ENCODE results near the gene OR52R1. TPM values are rescaled to one million over a fixed set of nuclear protein-coding genes. Genes with fewer than 3 reads are reported as not detected.

OR52R1 gene
- not detected for polyA plus RNA-seq
- long read RNA-seq, donor 1, result 0 reads
- long read RNA-seq, donor 2, result 0 reads
- long read RNA-seq, donor 3, result 0 reads
- long read RNA-seq, donor 4, result 0 reads
- long read RNA-seq, donor 5, result 0 reads
- long read RNA-seq, donor 6, result 0 reads
- long read RNA-seq, donor 7, result 0 reads
- long read RNA-seq, donor 8, result 0 reads
- long read RNA-seq, donor 9, result 0 reads
- long read RNA-seq, donor 10, result 0 reads
- long read RNA-seq, donor 11, result 0 reads

DNA sequence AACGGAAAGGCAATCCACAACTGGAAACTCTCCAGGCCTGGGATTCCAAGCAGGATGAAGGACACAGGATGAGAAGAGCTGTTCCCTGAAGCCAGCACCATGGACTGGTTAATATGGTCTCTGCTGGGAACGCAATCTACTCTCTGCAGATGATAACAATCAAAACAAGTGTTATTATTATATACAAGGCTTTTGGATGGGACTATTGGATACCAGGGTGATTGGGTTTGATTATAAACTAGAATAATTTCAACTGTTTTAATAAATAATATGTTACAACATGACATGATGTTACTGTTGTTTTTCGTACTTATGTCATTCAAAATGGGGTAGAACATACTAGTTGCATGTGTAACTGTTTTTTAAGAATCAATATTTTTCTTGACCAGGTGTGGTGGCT is at the start of gene OR52R1:
TSS of gene OR52R1 (minus strand) at position 101 of the 400 bp plus-strand sequence. CDS start at position 101, 0 bp downstream.
- no peak within 1 kb of the TSS for H3K4me3 ChIP-seq (ENCODE audit: low read length)
- H3K27me3 ChIP-seq (ENCODE audit: control insufficient read depth, insufficient read depth, low read length), result no peaks in the 10 kb centered on the region
- WGBS (ENCODE audit: insufficient coverage, low lambda C conversion rate), result no CpG with 5 or more reads among the region's 3 CpGs
- no peak for DNase-seq
- H3K27ac ChIP-seq (ENCODE audit: low read length), result no peak within 1 kb of the TSS
- no peaks in the 10 kb centered on the region for H3K9me3 ChIP-seq (ENCODE audit: control insufficient read depth, low read depth, low read length)
- H3K4me1 ChIP-seq (ENCODE audit: control insufficient read depth, insufficient read depth, low read length), result no peaks in the 10 kb centered on the region
- H3K36me3 ChIP-seq (ENCODE audit: control insufficient read depth, insufficient read depth, low read length), result no peaks in the 10 kb centered on the region

DNA sequence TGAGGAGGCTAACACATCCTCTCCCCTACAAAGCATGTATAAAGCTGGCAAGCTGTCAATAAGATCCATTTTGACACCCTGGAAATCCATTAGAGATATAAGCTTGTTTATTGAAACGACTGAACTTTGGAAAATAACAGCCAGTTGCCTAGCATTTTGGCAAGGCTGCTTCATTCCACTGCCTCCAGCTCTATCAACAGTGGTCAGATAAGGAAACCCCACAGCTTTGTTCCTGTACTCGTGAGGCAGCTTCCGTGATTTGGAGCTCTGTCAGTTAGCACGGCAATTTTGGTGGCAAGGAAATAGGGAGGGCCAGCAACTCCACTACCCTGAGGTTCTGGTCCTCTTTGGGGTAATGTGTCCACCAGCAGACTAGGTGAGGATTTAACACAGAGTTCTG is 46.9 kb upstream of the OR52R1 start:
- DNase-seq, result no peak
- Histone ChIP-seq H3K36me3 (ENCODE audit: control insufficient read depth, insufficient read depth, low read length) (no peaks in the 10 kb centered on the region), H3K4me1 (ENCODE audit: control insufficient read depth, insufficient read depth, low read length) (no peaks in the 10 kb centered on the region), H3K27ac (ENCODE audit: low read length) (no peak overlapping the region), H3K9me3 (ENCODE audit: control insufficient read depth, low read depth, low read length) (no peaks in the 10 kb centered on the region), H3K4me3 (ENCODE audit: low read length) (no peak overlapping the region), H3K27me3 (ENCODE audit: control insufficient read depth, insufficient read depth, low read length) (no peaks in the 10 kb centered on the region)
- WGBS (ENCODE audit: insufficient coverage, low lambda C conversion rate), result no CpG with 5 or more reads among the region's 4 CpGs

DNA sequence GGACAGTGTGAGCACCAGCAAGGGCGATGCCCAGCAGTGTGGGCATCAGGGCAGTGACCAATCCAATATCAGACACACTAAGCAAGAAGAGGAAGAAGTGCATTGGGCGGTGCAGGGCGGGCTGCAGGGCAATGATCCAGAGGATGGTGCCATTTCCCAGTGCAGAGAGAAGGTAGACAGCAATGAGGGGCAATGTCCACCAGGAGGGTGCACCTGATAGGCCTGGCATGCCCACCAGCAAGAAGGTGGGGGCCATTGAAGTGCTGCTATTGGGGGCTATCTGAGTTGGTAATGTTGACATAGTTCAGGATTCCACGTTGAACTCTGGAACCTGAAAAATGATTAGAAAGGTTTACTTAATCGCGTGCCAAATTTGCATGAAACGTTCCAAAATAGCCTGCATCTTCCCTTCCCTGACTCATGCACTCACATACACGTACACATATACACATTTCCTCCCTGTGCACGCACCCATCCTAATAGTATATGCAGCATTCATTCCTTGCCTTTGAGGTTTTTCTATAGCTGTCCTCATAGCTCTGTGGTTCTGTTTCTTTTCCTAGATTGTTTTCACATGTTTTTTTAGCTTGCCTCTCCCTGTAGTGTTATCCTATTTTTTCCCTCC is 44.8 kb upstream of the OR52R1 start, which contains the start of gene OR51S1:
TSS of gene OR51S1 (minus strand) at position 301 of the 625 bp plus-strand sequence. CDS start at position 301, 0 bp downstream.
- Histone ChIP-seq H3K4me3 (ENCODE audit: low read length) (no peak within 1 kb of the TSS), H3K4me1 (ENCODE audit: control insufficient read depth, insufficient read depth, low read length) (no peaks in the 10 kb centered on the region), H3K9me3 (ENCODE audit: control insufficient read depth, low read depth, low read length) (no peaks in the 10 kb centered on the region), H3K27ac (ENCODE audit: low read length) (no peak within 1 kb of the TSS), H3K36me3 (ENCODE audit: control insufficient read depth, insufficient read depth, low read length) (no peaks in the 10 kb centered on the region), H3K27me3 (ENCODE audit: control insufficient read depth, insufficient read depth, low read length) (no peaks in the 10 kb centered on the region)
- 60% methylated on average over 5 of the region's 9 CpGs for WGBS (ENCODE audit: insufficient coverage, low lambda C conversion rate)
- no peak for DNase-seq

DNA sequence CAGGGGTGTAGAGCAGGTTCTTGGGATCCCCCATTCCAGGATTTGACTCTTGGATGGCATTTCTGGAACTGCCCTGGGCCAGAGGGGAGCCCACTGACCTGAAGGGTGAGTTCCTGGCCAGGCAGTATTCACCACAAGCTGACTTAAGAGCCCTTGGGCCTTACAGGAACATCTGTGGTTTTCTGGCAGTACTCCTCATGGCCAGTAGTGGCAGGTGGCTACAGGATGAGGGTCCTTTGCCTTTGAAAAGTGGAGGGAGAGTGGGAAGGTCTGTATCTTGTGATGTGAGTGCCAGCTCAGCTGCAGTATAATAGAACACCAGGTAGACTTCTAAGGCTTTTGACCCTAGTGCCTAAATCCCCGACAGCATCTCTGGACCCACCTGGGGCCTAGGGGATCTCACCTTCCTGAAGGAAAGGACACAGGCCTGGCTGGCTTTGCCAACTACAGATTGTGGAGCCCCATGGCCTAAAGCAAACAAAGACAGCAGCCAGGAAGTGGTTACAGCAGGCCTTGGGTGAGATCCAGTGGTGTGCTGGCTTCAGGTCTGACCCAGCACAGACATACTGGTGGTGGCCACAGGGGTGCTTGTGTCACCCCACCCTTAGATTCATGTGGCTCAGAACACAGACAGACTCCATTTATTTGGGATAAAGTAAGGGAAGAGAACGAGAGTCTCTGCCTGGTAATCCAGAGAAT is 35.8 kb upstream of the OR52R1 start:
- no CpG with 5 or more reads among the region's 2 CpGs for WGBS (ENCODE audit: insufficient coverage, low lambda C conversion rate)
- H3K4me3 ChIP-seq (ENCODE audit: low read length), result no peak overlapping the region

DNA sequence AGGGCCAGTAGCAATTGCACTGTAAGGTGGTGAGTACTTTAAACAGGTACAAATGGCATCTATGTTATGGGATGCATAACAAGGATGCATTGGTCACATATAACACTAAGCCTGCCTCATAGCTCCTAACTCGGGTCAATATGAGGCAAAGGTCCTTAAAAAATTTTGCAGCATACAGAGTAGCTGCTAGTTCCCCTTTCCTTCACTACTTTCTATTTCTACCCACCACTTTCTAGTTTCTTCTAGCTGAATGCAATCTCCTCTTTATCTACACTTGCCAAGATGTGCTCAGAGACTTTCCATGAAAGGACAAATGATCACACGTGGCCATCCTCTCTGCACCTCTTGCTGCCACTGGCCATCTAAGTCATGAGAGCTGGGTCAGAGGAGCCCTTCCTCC is 26.7 kb upstream of the OR52R1 start:
- no peaks in the 10 kb centered on the region for H3K4me1 ChIP-seq (ENCODE audit: control insufficient read depth, insufficient read depth, low read length)
- WGBS (ENCODE audit: insufficient coverage, low lambda C conversion rate), result no CpG with 5 or more reads among the region's 2 CpGs
- H3K36me3 ChIP-seq (ENCODE audit: control insufficient read depth, insufficient read depth, low read length), result no peaks in the 10 kb centered on the region
- H3K27ac ChIP-seq (ENCODE audit: low read length), result no peak overlapping the region
- H3K9me3 ChIP-seq (ENCODE audit: control insufficient read depth, low read depth, low read length), result no peaks in the 10 kb centered on the region
- no peak overlapping the region for H3K4me3 ChIP-seq (ENCODE audit: low read length)
- DNase-seq, result no peak
- no peaks in the 10 kb centered on the region for H3K27me3 ChIP-seq (ENCODE audit: control insufficient read depth, insufficient read depth, low read length)

More for the DNA sequence above, 35.8 kb upstream of the OR52R1 start:
- no peak for DNase-seq
- Histone ChIP-seq H3K4me1 (ENCODE audit: control insufficient read depth, insufficient read depth, low read length) (no peaks in the 10 kb centered on the region), H3K9me3 (ENCODE audit: control insufficient read depth, low read depth, low read length) (no peaks in the 10 kb centered on the region), H3K27ac (ENCODE audit: low read length) (no peak overlapping the region), H3K36me3 (ENCODE audit: control insufficient read depth, insufficient read depth, low read length) (no peaks in the 10 kb centered on the region), H3K27me3 (ENCODE audit: control insufficient read depth, insufficient read depth, low read length) (no peaks in the 10 kb centered on the region)

DNA sequence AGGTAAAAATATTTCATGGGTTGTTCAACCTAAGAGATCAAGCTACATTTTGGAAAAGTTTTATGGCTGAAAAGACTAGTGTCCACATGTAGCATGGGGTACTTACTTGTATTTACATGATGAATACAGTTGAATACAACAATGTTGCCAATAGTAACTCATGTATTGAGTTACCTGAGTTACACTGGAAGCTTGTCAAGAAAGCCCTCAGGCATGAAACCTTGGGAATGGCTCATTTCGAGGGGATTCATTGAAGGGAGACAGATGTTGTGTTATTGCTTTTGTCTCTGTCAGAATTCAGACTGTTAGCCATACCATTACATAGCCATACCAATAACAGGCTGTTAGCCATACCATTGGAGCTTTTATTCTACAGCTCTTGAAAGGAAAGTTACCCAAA is 26.2 kb upstream of the OR52R1 start:
- Histone ChIP-seq H3K36me3 (ENCODE audit: control insufficient read depth, insufficient read depth, low read length) (no peaks in the 10 kb centered on the region), H3K9me3 (ENCODE audit: control insufficient read depth, low read depth, low read length) (no peaks in the 10 kb centered on the region), H3K4me3 (ENCODE audit: low read length) (no peak overlapping the region), H3K27me3 (ENCODE audit: control insufficient read depth, insufficient read depth, low read length) (no peaks in the 10 kb centered on the region), H3K27ac (ENCODE audit: low read length) (no peak overlapping the region), H3K4me1 (ENCODE audit: control insufficient read depth, insufficient read depth, low read length) (no peaks in the 10 kb centered on the region)
- no CpG with 5 or more reads among the region's 1 CpG for WGBS (ENCODE audit: insufficient coverage, low lambda C conversion rate)
- no peak for DNase-seq

DNA sequence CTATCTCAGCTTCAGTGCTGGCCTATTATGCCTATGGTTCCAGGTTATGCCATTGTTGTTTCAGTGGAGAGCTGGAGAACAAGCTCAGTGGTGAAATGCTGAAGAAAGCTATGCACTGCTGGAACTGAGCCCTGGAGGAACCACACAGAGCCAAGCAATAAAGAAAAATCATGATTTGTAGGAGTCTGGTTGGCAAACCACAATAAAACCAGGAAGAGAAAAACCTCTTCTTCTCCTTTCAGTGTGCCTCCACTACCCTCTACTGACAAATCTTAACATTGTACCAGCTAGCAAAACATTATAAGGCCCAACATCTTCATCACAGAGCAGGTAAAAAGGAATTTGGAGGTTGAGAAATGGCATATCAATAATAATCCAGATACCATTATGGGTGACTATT is 22.2 kb upstream of the OR52R1 start:
- Histone ChIP-seq H3K27me3 (ENCODE audit: control insufficient read depth, insufficient read depth, low read length) (no peaks in the 10 kb centered on the region), H3K9me3 (ENCODE audit: control insufficient read depth, low read depth, low read length) (no peaks in the 10 kb centered on the region)
- no peak for DNase-seq

DNA sequence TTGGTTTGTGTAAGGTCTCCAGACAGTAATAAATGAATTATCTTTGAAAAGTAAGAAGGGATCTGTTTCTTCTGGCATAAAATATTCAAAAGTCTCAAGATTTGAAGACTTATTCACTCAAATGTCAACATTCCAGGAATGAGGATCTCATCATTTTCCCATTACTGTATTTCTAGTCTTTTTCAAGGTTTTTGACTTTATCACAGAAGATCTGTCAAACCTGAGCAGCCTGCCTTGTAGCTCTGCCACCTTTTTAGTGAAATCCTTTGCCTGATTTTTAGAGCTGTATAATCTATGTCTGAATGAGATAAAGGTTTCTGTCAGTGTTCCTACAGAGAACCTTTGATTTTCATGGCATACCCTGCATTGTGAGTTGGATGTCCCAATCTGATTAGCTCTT is 21.0 kb upstream of the OR52R1 start:
- Histone ChIP-seq H3K4me3 (ENCODE audit: low read length) (no peak overlapping the region), H3K36me3 (ENCODE audit: control insufficient read depth, insufficient read depth, low read length) (no peaks in the 10 kb centered on the region), H3K27ac (ENCODE audit: low read length) (no peak overlapping the region), H3K9me3 (ENCODE audit: control insufficient read depth, low read depth, low read length) (no peaks in the 10 kb centered on the region), H3K27me3 (ENCODE audit: control insufficient read depth, insufficient read depth, low read length) (no peaks in the 10 kb centered on the region), H3K4me1 (ENCODE audit: control insufficient read depth, insufficient read depth, low read length) (no peaks in the 10 kb centered on the region)
- DNase-seq, result no peak

More for the DNA sequence above, 22.2 kb upstream of the OR52R1 start:
- no peaks in the 10 kb centered on the region for H3K4me1 ChIP-seq (ENCODE audit: control insufficient read depth, insufficient read depth, low read length)
- no peaks in the 10 kb centered on the region for H3K36me3 ChIP-seq (ENCODE audit: control insufficient read depth, insufficient read depth, low read length)
- no peak overlapping the region for H3K27ac ChIP-seq (ENCODE audit: low read length)
- no peak overlapping the region for H3K4me3 ChIP-seq (ENCODE audit: low read length)

DNA sequence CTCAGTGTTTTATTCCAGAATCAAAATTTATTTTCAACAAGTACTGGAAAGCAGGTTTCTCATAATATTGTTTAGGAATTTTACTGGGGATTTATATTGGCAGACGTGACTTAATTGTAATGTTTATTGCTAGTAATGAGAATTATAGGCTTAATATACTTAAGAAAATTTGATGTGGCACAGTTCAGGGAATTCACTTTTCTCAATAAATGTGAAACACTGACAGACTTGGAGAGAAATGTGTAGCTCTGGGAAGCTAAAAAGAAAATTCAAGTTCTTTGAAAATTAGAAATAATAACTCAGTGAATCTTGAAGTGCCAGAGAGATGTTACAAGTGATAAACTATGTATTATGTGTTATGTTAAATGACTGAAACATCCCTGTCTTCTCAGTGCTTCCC is 16.8 kb upstream of the OR52R1 start, which contains the start of gene OR51F2:
TSS of gene OR51F2 (plus strand) at position 301 of the 400 bp plus-strand sequence. CDS start 101 bp downstream, outside the sequence.
- Histone ChIP-seq H3K4me1 (ENCODE audit: control insufficient read depth, insufficient read depth, low read length) (no peaks in the 10 kb centered on the region), H3K36me3 (ENCODE audit: control insufficient read depth, insufficient read depth, low read length) (no peaks in the 10 kb centered on the region), H3K4me3 (ENCODE audit: low read length) (no peak within 1 kb of the TSS), H3K27ac (ENCODE audit: low read length) (no peak within 1 kb of the TSS), H3K9me3 (ENCODE audit: control insufficient read depth, low read depth, low read length) (no peaks in the 10 kb centered on the region), H3K27me3 (ENCODE audit: control insufficient read depth, insufficient read depth, low read length) (no peaks in the 10 kb centered on the region)
- DNase-seq, result no peak
- 100% methylated on average over 1 of the region's 1 CpG for WGBS (ENCODE audit: insufficient coverage, low lambda C conversion rate)

DNA sequence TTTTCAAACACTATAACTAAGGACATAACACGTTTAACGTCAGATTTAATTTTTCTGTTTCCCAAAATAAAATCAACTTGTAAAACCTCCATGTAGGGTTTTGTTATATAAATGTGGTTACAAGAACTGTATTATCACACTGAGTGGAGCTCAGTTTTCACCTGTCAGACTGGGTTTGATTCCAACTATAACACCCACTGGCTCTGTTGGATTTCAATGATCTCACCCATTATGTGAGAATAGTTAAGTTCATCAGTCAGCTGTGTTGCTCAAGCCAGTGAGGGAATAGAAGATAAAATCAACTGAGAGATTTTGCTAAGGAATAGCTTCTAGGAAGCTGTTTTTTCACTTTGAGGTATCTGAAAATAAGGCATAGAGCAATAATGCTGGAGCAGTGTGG is 5.1 kb upstream of the OR52R1 start:
- H3K4me1 ChIP-seq (ENCODE audit: control insufficient read depth, insufficient read depth, low read length), result no peaks in the 10 kb centered on the region
- no CpG with 5 or more reads among the region's 2 CpGs for WGBS (ENCODE audit: insufficient coverage, low lambda C conversion rate)
- H3K36me3 ChIP-seq (ENCODE audit: control insufficient read depth, insufficient read depth, low read length), result no peaks in the 10 kb centered on the region
- H3K4me3 ChIP-seq (ENCODE audit: low read length), result no peak overlapping the region
- no peaks in the 10 kb centered on the region for H3K27me3 ChIP-seq (ENCODE audit: control insufficient read depth, insufficient read depth, low read length)
- H3K9me3 ChIP-seq (ENCODE audit: control insufficient read depth, low read depth, low read length), result no peaks in the 10 kb centered on the region
- H3K27ac ChIP-seq (ENCODE audit: low read length), result no peak overlapping the region
- no peak for DNase-seq

Data from large intestine (tissue), 12 donors.